ENCODE data around the gene ZNF687.

ZNF687 gene, protein sequence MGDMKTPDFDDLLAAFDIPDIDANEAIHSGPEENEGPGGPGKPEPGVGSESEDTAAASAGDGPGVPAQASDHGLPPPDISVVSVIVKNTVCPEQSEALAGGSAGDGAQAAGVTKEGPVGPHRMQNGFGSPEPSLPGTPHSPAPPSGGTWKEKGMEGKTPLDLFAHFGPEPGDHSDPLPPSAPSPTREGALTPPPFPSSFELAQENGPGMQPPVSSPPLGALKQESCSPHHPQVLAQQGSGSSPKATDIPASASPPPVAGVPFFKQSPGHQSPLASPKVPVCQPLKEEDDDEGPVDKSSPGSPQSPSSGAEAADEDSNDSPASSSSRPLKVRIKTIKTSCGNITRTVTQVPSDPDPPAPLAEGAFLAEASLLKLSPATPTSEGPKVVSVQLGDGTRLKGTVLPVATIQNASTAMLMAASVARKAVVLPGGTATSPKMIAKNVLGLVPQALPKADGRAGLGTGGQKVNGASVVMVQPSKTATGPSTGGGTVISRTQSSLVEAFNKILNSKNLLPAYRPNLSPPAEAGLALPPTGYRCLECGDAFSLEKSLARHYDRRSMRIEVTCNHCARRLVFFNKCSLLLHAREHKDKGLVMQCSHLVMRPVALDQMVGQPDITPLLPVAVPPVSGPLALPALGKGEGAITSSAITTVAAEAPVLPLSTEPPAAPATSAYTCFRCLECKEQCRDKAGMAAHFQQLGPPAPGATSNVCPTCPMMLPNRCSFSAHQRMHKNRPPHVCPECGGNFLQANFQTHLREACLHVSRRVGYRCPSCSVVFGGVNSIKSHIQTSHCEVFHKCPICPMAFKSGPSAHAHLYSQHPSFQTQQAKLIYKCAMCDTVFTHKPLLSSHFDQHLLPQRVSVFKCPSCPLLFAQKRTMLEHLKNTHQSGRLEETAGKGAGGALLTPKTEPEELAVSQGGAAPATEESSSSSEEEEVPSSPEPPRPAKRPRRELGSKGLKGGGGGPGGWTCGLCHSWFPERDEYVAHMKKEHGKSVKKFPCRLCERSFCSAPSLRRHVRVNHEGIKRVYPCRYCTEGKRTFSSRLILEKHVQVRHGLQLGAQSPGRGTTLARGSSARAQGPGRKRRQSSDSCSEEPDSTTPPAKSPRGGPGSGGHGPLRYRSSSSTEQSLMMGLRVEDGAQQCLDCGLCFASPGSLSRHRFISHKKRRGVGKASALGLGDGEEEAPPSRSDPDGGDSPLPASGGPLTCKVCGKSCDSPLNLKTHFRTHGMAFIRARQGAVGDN

DNA sequence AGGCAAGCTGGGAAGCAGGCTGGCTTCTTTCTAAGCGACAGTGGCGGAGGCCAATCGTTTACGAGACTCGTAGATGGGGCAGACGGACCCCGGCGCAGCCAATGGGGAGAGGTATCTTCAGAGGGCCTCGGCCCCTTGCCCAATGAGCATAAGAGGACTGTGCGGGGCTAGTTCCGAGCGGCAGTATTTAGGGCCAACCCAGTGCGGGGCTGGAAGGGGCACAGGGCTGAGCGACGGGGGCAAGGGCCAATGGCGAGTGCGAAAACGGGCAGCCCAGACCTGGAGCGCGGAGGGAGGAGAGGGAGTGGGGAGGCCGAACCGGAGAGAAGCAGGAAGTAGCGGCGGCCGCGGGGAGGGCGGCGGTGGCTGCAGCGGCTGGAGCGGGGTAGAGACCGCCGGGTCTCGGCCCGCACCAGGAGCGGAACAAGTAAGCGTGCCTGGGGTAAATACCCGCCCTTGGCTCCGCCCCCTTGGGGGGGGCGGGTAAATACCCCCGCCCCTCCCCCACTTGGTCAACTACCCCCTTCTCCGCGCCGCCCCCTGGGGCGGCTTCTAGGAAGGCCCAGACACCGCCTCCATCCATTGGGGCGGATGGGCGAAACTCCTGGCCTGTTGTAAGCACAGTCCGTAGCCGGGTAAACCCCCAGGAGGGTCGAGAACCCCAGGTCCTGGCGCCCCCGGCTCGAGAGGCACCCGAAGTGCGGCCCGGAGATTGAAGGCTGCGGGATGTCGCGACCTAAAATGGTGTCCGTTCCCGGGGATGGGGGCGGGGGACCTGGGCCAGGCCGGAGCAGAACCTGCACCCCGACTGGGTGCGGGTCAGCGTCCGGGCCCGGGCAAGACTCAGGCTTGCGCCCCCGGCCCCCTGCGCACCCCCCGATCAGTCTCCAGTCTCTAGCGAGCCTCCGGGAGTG lies at the start of gene ZNF687:
TSS of gene ZNF687 (plus strand) at position 331 of the 914 bp plus-strand sequence. CDS start 3,993 bp downstream, outside the sequence.
- Histone ChIP-seq H3K27me3 (ENCODE audit: control insufficient read depth, low read length) (no peaks in the 10 kb centered on the region), H3K9me2 (replicated peaks; ENCODE audit: control insufficient read depth, low read length) (no peaks in the 10 kb centered on the region), H3K4me2 (ENCODE audit: low read length) (peak within 1 kb of the TSS; percentile 87), H3K4me1 (ENCODE audit: control insufficient read depth, low read length) (peaks cover 29% of the 10 kb centered on the region), H3K27ac (ENCODE audit: low read depth, low read length) (peak within 1 kb of the TSS; percentile 92), H3F3A (ENCODE audit: control insufficient read depth, insufficient read depth) (0 out of 2 replicates have a peak, but pooled peaks cover 6% of the 10 kb centered on the region), H3K9me3 (ENCODE audit: control insufficient read depth, insufficient read depth, low read length) (no peaks in the 10 kb centered on the region), H3K4me3 (ENCODE audit: low read length) (peak within 1 kb of the TSS; percentile 95), H4K20me1 (ENCODE audit: control insufficient read depth, insufficient read depth, low read depth, low read length) (no peaks in the 10 kb centered on the region), H3K36me3 (ENCODE audit: control insufficient read depth, low read length) (peaks cover 34% of the 10 kb centered on the region), H3K79me2 (ENCODE audit: control insufficient read depth, low read length) (peaks cover 46% of the 10 kb centered on the region)
- TF ChIP-seq EZH2phosphoT487 (IDR thresholded peaks at IDR 0.05; ENCODE audit: borderline replicate concordance, low read length) = no peak
- TF ChIP-seq, protein P1, sequence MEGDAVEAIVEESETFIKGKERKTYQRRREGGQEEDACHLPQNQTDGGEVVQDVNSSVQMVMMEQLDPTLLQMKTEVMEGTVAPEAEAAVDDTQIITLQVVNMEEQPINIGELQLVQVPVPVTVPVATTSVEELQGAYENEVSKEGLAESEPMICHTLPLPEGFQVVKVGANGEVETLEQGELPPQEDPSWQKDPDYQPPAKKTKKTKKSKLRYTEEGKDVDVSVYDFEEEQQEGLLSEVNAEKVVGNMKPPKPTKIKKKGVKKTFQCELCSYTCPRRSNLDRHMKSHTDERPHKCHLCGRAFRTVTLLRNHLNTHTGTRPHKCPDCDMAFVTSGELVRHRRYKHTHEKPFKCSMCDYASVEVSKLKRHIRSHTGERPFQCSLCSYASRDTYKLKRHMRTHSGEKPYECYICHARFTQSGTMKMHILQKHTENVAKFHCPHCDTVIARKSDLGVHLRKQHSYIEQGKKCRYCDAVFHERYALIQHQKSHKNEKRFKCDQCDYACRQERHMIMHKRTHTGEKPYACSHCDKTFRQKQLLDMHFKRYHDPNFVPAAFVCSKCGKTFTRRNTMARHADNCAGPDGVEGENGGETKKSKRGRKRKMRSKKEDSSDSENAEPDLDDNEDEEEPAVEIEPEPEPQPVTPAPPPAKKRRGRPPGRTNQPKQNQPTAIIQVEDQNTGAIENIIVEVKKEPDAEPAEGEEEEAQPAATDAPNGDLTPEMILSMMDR (IDR thresholded peaks at IDR 0.05; ENCODE audit: low read depth, low read length, poor library complexity, severe bottlenecking) = no peak

DNA sequence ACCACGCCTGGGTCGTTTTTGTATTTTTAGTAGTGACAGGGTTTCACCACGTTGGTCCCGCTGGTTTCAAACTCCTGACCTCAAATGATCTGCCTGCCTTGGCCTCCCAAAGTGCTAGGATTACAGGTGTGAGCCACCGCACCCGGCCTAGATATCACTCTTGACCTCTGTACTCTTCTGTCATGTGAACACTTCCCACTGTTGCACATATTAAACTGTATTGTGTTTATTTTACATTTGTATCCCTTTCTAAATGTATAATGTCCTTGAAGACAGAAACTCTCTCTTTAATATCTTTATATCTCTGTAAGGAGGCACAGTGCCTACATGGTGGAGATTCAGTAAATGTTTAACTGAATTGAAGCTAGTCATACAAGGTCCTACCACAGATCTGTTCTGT lies 46.9 kb upstream of the ZNF687 start:
- TF ChIP-seq, protein P1 (IDR thresholded peaks at IDR 0.05; ENCODE audit: low read depth, low read length, poor library complexity, severe bottlenecking) = no peak
- TF ChIP-seq EZH2phosphoT487 (IDR thresholded peaks at IDR 0.05; ENCODE audit: borderline replicate concordance, low read length) = no peak
- H3K4me1 ChIP-seq (ENCODE audit: control insufficient read depth, low read length) = peaks cover 7% of the 10 kb centered on the region; the same call in 1 of the 2 replicates
- peaks cover 91% of the 10 kb centered on the region for H3K36me3 ChIP-seq (ENCODE audit: control insufficient read depth, low read length)
- H3K9me3 ChIP-seq (ENCODE audit: control insufficient read depth, insufficient read depth, low read length) = no peaks in the 10 kb centered on the region
- H3F3A ChIP-seq (ENCODE audit: control insufficient read depth, insufficient read depth) = no peaks in the 10 kb centered on the region
- no peak overlapping the region for H3K4me3 ChIP-seq (ENCODE audit: low read length)
- H3K27ac ChIP-seq (ENCODE audit: low read depth, low read length) = no peak overlapping the region
- H3K4me2 ChIP-seq (ENCODE audit: low read length) = no peak overlapping the region
- peaks cover 4% of the 10 kb centered on the region for H3K79me2 ChIP-seq (ENCODE audit: control insufficient read depth, low read length)
- no peaks in the 10 kb centered on the region for H3K9me2 ChIP-seq (replicated peaks; ENCODE audit: control insufficient read depth, low read length)
- no peaks in the 10 kb centered on the region for H3K27me3 ChIP-seq (ENCODE audit: control insufficient read depth, low read length)
- no peaks in the 10 kb centered on the region; the same call in 1 of the 2 replicates for H4K20me1 ChIP-seq (ENCODE audit: control insufficient read depth, insufficient read depth, low read depth, low read length)

All from DOHH2 (cell line).